Prostate gland (tissue), 2 donors: ENCODE measurements around the gene MOGAT1.

ENCODE experiments used
- POLR2A ChIP-seq: fragments of 450-650 bp; IDR thresholded peaks from one replicate; pipeline ENCODE4 v1.6.1; 2016; ENCODE audit warnings: antibody characterized with exemption, mild to moderate bottlenecking
- POLR2AphosphoS5 ChIP-seq: sonication (generic); formaldehyde crosslinking; IDR thresholded peaks from one replicate; pipeline ENCODE4 v1.6.1; 2017; ENCODE audit warnings: antibody characterized with exemption
- TF ChIP-seq, protein P1 (sequence below), 4 experiments: fragments of 200-600 bp in 2 of 4; fragments of 450-650 bp in 2 of 4; sonication (generic) in 2 of 4; IDR thresholded peaks; 1 replicate in 3 of 4; 2 replicates in 1 of 4; pipeline ENCODE4 v1.5.1; 2016 to 2019; ENCODE audit warnings: antibody characterized with exemption in 4 of 4, mild to moderate bottlenecking in 2 of 4, moderate library complexity in 2 of 4

DNA sequence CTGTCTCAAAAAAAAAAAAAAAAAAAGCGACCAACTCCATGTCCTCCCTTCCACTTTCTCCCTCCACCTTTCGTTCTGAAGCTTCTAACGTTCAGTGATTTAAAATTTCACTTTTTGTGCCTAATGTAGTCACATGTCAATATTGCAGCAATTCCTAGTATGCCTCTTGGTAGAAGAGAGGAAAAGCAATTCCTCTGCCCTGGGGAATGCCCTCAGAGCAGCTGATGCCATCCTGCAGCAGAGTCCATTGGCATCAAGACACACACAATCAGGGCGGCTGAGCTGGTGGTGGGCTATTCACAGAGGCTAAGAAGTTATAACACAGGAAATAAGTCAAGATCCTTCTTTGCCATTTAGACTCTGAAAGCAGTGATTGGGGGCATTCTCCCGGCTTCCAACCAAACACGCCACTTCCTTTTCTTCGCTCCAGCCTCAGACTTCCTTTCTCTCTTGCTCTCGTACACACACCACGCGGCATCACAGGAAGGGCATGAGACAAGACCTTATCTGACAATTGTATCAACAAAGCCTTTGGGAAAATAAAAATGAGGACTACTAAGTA lies 71.9 kb downstream of the MOGAT1 start:
- TF ChIP-seq, protein P1, sequence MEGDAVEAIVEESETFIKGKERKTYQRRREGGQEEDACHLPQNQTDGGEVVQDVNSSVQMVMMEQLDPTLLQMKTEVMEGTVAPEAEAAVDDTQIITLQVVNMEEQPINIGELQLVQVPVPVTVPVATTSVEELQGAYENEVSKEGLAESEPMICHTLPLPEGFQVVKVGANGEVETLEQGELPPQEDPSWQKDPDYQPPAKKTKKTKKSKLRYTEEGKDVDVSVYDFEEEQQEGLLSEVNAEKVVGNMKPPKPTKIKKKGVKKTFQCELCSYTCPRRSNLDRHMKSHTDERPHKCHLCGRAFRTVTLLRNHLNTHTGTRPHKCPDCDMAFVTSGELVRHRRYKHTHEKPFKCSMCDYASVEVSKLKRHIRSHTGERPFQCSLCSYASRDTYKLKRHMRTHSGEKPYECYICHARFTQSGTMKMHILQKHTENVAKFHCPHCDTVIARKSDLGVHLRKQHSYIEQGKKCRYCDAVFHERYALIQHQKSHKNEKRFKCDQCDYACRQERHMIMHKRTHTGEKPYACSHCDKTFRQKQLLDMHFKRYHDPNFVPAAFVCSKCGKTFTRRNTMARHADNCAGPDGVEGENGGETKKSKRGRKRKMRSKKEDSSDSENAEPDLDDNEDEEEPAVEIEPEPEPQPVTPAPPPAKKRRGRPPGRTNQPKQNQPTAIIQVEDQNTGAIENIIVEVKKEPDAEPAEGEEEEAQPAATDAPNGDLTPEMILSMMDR (IDR thresholded peaks at IDR 0.05), result no peak
- TF ChIP-seq POLR2A (no peak), POLR2AphosphoS5 (no peak)
